Spleen (tissue), 7 donors: ENCODE data around the gene COL9A2.

Experiments used
- CTCF ChIP-seq, 11 experiments: fragments of 200-600 bp in 7 of 11; fragments of 450-650 bp in 4 of 11; sonication (generic) in 4 of 11; IDR thresholded peaks in 8 of 11; conservative IDR thresholded peaks in 3 of 11; 1 replicate in 7 of 11; 2 replicates in 4 of 11; pipeline versions ENCODE4 v1.4.0 to v1.8.0; 2016 to 2021; ENCODE audit warnings: antibody characterized with exemption in 11 of 11, inconsistent platforms in 4 of 11, mild to moderate bottlenecking in 1 of 11
- POLR2A ChIP-seq, 3 donors: fragments of 450-650 bp; IDR thresholded peaks; one replicate each; pipeline ENCODE4 v1.5.1; 2017; ENCODE audit warnings: antibody characterized with exemption in 3 of 3, mild to moderate bottlenecking in 1 of 3
- donor health status: DM: no; HTN: no; CAD: no; lungs with moderate emphysema.
- donor health status: DM: no; HTN: no; CAD: no.
- donor health status: DM: no; HTN: no; CAD: no.

DNA sequence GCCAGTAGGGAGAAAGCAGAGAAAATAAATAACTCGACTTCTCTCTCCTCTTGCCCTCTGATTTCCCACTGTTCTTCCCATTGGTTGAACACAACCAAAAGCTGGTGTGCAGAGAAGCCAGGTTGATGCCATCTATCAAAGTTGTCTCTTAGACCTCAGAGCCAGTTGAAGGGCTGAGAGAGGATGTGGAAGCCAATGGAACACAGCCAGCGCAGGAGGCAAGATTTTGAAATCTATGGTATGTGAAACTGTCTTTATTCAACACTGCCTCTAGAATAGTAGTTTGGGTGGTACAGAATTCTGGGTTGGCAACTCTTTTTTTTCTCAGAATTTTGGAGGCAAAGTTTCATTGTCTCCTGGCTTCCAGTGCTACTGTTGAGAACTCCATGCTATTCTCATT, 45.1 kb upstream of the COL9A2 start:
- TF ChIP-seq CTCF (IDR thresholded peaks at IDR 0.05 in 8 of 11, conservative IDR thresholded peaks at IDR 0.05 in 3 of 11) (no peak), POLR2A (IDR thresholded peaks at IDR 0.05) (no peak)
